ENCODE measurements around the gene SLC25A47. TPM values are rescaled to one million over a fixed set of nuclear protein-coding genes. Genes with fewer than 3 reads are reported as not detected.

Gene SLC25A47
- total and polyA plus RNA-seq, 9 of the 15 experiments (the other 6 are each of a cell fraction or from before 2014, with no cell fraction given): 0.09 to 0.23 (median 0.22) TPM; not detected in 6

DNA sequence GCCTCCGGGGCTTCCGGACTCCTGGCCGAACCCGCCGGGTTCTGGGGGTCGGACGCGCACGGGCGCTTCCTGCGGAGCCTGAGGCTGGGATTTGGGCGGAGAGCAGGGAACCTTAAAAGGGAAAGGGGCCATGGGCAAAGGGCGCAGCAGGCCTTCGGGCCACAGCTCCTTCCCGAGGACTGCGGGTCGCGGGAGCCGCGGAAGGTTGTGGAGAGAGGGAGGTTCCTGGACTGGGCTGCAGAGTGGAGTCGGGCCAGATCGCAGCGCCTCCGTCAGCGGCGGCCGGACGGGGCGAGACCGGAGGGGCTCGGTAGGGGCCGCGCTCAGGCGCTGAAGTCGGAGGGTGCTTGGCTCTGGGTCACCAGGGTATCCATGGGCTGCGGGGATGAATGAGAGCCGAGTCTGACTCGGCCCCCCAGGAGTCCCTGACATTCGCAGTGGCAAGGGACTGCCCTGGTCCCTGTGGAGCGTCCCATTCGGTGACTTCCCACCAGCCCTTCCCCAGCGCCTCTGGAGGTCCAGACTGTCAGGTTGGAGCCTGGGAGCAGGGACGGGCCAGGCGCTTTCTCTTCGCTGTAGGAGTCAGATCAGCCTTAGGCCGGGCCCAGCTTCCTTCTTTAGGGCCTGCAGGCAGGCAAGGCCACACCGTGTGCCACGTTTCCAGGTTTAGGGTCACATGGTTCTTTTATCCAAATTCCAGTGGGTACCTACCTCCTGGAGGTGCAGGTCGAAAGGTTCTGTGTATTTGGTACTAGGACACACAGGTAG lies 16.0 kb upstream of the SLC25A47 start:
- intact Hi-C loops (cut with micrococcal nuclease) (loop anchor here (5.0 kb wide), 1 partner anchor 70 kb away; the partner anchor contains the start of gene WDR25), in situ Hi-C loops (cut with MboI) (no loop called here)
- Histone ChIP-seq H3K79me2 (ENCODE audit: control insufficient read depth, insufficient read depth, low read length) (no peaks in the 10 kb centered on the region), H4K20me1 (replicated peaks; ENCODE audit: control insufficient read depth, insufficient read depth, low read length) (no peaks in the 10 kb centered on the region; the same call in 1 of the 2 replicates), H3K36me3 (ENCODE audit: control insufficient read depth, insufficient read depth, low read length) (no peaks in the 10 kb centered on the region), H3K4me3 (peak overlapping the region; percentile 51), H3K9ac (ENCODE audit: insufficient read depth in 1 of 2, low read depth in 2 of 2, low read length in 2 of 2) (peak overlapping the region; percentile 54 to 94), H3K27ac (ENCODE audit: extremely low read depth, low read depth, low read length) (no peak overlapping the region), H3K4me1 (replicated peaks in 1 of 2; ENCODE audit: control insufficient read depth in 2 of 2, insufficient read depth in 2 of 2, low read length in 2 of 2) (peaks cover 12 to 46% of the 10 kb centered on the region in 2 experiments; a peak in 4 of 5 replicates), H3K9me1 (ENCODE audit: control insufficient read depth, insufficient read depth, low read length) (peaks cover 4% of the 10 kb centered on the region), H2AFZ (ENCODE audit: low read depth, low read length) (peak overlapping the region; percentile 87), H3K27me3 (ENCODE audit: control insufficient read depth in 2 of 2, insufficient read depth in 2 of 2, low read length in 2 of 2) (no peaks in the 10 kb centered on the region), H3K9me3 (replicated peaks; ENCODE audit: control insufficient read depth, insufficient read depth, low read depth, low read length) (no peaks in the 10 kb centered on the region), H3K4me2 (ENCODE audit: insufficient read depth, low read length) (peak overlapping the region; percentile 58)
- ATAC-seq (peak; percentile 3; the same call in 2 of the 3 replicates), DNase-seq (ENCODE audit: extremely low read depth in 1 of 4, low spot score in 3 of 4) (peak in 1 of 4 experiments; percentile 23), FAIRE-seq (no peak)
- CTCF ChIA-PET (ENCODE audit: low intra/inter-chr PET ratio): no interaction called here
- WGBS (ENCODE audit: insufficient coverage, low coverage, missing lambda C conversion rate): 79% methylated on average over 9 of the region's 49 CpGs
- POLR2A ChIA-PET: interaction anchor here (1.0 kb wide), 1 partner anchor 61 kb away, joined by 3 read pairs; no protein-coding TSS in a partner anchor
- BruUV-seq (replicated peaks): no TSS peak
- peak; percentile 41 for TF ChIP-seq KDM5B (IDR thresholded peaks at IDR 0.05; ENCODE audit: insufficient replicate concordance, low read depth, low read length)
- TF ChIP-seq RB1 (IDR thresholded peaks at IDR 0.05; ENCODE audit: low read depth): 0 out of 2 replicates have a peak, but pooled peaks have one; percentile 5
- TF ChIP-seq, protein P1, sequence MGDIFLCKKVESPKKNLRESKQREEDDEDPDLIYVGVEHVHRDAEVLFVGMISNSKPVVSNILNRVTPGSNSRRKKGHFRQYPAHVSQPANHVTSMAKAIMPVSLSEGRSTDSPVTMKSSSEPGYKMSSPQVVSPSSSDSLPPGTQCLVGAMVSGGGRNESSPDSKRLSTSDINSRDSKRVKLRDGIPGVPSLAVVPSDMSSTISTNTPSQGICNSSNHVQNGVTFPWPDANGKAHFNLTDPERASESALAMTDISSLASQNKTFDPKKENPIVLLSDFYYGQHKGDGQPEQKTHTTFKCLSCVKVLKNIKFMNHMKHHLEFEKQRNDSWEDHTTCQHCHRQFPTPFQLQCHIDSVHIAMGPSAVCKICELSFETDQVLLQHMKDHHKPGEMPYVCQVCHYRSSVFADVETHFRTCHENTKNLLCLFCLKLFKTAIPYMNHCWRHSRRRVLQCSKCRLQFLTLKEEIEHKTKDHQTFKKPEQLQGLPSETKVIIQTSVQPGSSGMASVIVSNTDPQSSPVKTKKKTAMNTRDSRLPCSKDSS (IDR thresholded peaks at IDR 0.05; ENCODE audit: low read depth, partially characterized antibody): no peak
- peak; percentile 21 for TF ChIP-seq SAP30 (IDR thresholded peaks at IDR 0.05; ENCODE audit: borderline replicate concordance, insufficient read depth, low read depth, low read length, poor library complexity, severe bottlenecking)
- TF ChIP-seq CAMTA2 (CRISPR knock-in tag; conservative IDR thresholded peaks at IDR 0.05): no peak
- TF ChIP-seq SMAD3 (CRISPR knock-in tag; conservative IDR thresholded peaks at IDR 0.05): no peak
- peak; percentile 47; the same call in 1 of the 2 replicates for TF ChIP-seq BCOR (IDR thresholded peaks at IDR 0.05)
- no peak for TF ChIP-seq ELF4 (CRISPR knock-in tag; IDR thresholded peaks at IDR 0.05)
- TF ChIP-seq POLR2AphosphoS5 (IDR thresholded peaks at IDR 0.05; ENCODE audit: control insufficient read depth, insufficient read depth, low read depth, low read length): no peak
- TF ChIP-seq TCF7 (IDR thresholded peaks at IDR 0.05; ENCODE audit: borderline replicate concordance): no peak
- TF ChIP-seq CHD1 (IDR thresholded peaks at IDR 0.05; ENCODE audit: low read length): no peak
- TF ChIP-seq TOE1 (IDR thresholded peaks at IDR 0.05; ENCODE audit: borderline replicate concordance): no peak
- 0 out of 2 replicates have a peak, but pooled peaks have one; percentile 21 for TF ChIP-seq TOE1 (CRISPR knock-in tag; IDR thresholded peaks at IDR 0.05; ENCODE audit: borderline replicate concordance, low read depth)
- TF ChIP-seq POLR2A (conservative IDR thresholded peaks at IDR 0.05): no peak
- no peak for TF ChIP-seq NRF1 (conservative IDR thresholded peaks at IDR 0.05 in 1 of 2, IDR thresholded peaks at IDR 0.05 in 1 of 2)
- TF ChIP-seq PHB2 (IDR thresholded peaks at IDR 0.05; ENCODE audit: low read depth): no peak
- TF ChIP-seq, protein P2, sequence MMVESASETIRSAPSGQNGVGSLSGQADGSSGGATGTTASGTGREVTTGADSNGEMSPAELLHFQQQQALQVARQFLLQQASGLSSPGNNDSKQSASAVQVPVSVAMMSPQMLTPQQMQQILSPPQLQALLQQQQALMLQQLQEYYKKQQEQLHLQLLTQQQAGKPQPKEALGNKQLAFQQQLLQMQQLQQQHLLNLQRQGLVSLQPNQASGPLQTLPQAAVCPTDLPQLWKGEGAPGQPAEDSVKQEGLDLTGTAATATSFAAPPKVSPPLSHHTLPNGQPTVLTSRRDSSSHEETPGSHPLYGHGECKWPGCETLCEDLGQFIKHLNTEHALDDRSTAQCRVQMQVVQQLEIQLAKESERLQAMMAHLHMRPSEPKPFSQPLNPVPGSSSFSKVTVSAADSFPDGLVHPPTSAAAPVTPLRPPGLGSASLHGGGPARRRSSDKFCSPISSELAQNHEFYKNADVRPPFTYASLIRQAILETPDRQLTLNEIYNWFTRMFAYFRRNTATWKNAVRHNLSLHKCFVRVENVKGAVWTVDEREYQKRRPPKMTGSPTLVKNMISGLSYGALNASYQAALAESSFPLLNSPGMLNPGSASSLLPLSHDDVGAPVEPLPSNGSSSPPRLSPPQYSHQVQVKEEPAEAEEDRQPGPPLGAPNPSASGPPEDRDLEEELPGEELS (CRISPR knock-in tag; IDR thresholded peaks at IDR 0.05; ENCODE audit: borderline replicate concordance): no peak

All from K562 (cell line).